Right lobe of liver (tissue), 6 donors: ENCODE measurements around the gene SLC25A26. TPM values are rescaled to one million over a fixed set of nuclear protein-coding genes. Genes with fewer than 3 reads are reported as not detected.

Experiments used
- ATAC-seq, 4 donors: fragments of 200-7000 bp; cut with Tn5 transposase; one replicate each; pipeline ENCODE4 v1.9.1; 2020; ENCODE audit warnings: mild to moderate bottlenecking in 4 of 4, moderate library complexity in 4 of 4
- DNase-seq, 3 donors: peaks; one replicate each; pipeline ENCODE4 v3.0.0-alpha.2; 2020
- H3K27ac ChIP-seq, 3 donors: fragments of 200-600 bp; one replicate each; pipeline ENCODE4 v1.8.0; 2022
- H3K27me3 ChIP-seq, 2 donors: fragments of 200-600 bp; one replicate each; pipeline ENCODE4 v1.8.0; 2022
- H3K36me3 ChIP-seq, 4 donors: fragments of 200-600 bp; sonication (generic) in 1 of 4; one replicate each; pipeline versions ENCODE4 v1.5.1 to v1.8.0; 2017 to 2022; ENCODE audit warnings: control low read depth in 1 of 4
- H3K4me1 ChIP-seq, 4 donors: fragments of 200-600 bp; sonication (generic) in 1 of 4; one replicate each; pipeline versions ENCODE4 v1.5.1 to v1.8.0; 2017 to 2022; ENCODE audit warnings: control low read depth in 1 of 4
- H3K4me3 ChIP-seq, 3 donors: fragments of 200-600 bp; one replicate each; pipeline ENCODE4 v1.8.0; 2022
- H3K9me3 ChIP-seq, 4 donors: fragments of 200-600 bp; sonication (generic) in 1 of 4; one replicate each; pipeline versions ENCODE4 v1.5.1 to v1.8.0; 2017 to 2022; ENCODE audit warnings: control low read depth in 1 of 4
- POLR2A ChIP-seq: fragments of 450-650 bp; IDR thresholded peaks from one replicate; pipeline ENCODE4 v1.6.1; 2017; ENCODE audit warnings: antibody characterized with exemption, mild to moderate bottlenecking
- WGBS: methylation state at CpG from one replicate; pipeline ENCODE4 v1.1.6; 2018; ENCODE audit warnings: low coverage, low lambda C conversion rate; ENCODE audit not compliant: insufficient coverage; ENCODE audit errors: missing lambda C conversion rate; 5-methylcytosine and 5-hydroxymethylcytosine counted together
- intact Hi-C, 2 donors: fragments of 100-400 bp; cut with DNase I; formaldehyde crosslinking; loops; one replicate each; pipeline versions ENCODE4 v1.11.2 to v1.14.1; 2022
- total RNA-seq, 6 experiments: library from RNA; depleted of rRNA in 2 of 6; stranded (reverse); fragments of >200 nt in 2 of 6; fragmentation: NEBNext Ultra II Directional in 3 of 6; extraction: Animal tissue kit (Norgen Biotek cat#: 25700) in 3 of 6; gene quantifications; one replicate each; pipeline versions ENCODE4 v1.1.0 to v1.2.4, GENCODE V29; 2016 to 2023
- TF ChIP-seq, protein P1 (sequence below), 4 donors: fragments of 200-600 bp in 3 of 4; fragments of 450-650 bp in 1 of 4; IDR thresholded peaks; one replicate each; pipeline versions ENCODE4 v1.5.1 to v1.8.0; 2016 to 2022; ENCODE audit warnings: antibody characterized with exemption in 4 of 4, mild to moderate bottlenecking in 2 of 4
- donor health status: DM: no; HTN: yes; CAD: no.
- donor health status: DM: no; HTN: no; CAD: no.
- donor health status: DM: no; HTN: no; CAD: no.
- donor health status: DM: no; HTN: yes; CAD: no.
- donor health status: DM: no; HTN: yes; CAD: no.

The SLC25A26 gene
- total RNA-seq, 6 experiments from 2014 or later: 11.2 to 17.4 (median 12.8) TPM

DNA sequence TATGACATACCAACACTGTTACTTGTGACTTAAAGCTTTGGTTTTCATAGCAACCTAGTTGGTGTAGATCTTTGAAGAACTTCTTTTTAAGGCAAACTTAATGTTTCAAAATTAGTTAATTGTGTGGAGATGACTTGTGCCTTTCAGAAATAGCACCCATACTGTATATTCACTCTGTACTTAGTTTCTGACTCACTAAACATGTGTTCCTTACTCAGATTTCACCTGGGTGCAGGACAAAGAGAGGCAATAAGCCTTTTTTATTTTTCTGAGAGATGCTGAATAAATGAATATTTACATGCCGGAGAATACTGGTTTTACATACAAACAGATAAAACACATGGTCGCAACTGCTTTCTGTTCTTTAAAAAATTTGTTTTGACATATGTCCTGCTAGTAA lies 44.8 kb downstream of the SLC25A26 start:
- H3K4me1 ChIP-seq: no peaks in the 10 kb centered on the region
- no peak overlapping the region for H3K27ac ChIP-seq
- WGBS: 100% methylated on average over 2 of the region's 2 CpGs
- H3K9me3 ChIP-seq: no peaks in the 10 kb centered on the region
- H3K36me3 ChIP-seq: peaks cover 0 to 3% (median 0%) of the 10 kb centered on the region in 4 donors
- ATAC-seq (no peak), DNase-seq (no peak)
- TF ChIP-seq, protein P1, sequence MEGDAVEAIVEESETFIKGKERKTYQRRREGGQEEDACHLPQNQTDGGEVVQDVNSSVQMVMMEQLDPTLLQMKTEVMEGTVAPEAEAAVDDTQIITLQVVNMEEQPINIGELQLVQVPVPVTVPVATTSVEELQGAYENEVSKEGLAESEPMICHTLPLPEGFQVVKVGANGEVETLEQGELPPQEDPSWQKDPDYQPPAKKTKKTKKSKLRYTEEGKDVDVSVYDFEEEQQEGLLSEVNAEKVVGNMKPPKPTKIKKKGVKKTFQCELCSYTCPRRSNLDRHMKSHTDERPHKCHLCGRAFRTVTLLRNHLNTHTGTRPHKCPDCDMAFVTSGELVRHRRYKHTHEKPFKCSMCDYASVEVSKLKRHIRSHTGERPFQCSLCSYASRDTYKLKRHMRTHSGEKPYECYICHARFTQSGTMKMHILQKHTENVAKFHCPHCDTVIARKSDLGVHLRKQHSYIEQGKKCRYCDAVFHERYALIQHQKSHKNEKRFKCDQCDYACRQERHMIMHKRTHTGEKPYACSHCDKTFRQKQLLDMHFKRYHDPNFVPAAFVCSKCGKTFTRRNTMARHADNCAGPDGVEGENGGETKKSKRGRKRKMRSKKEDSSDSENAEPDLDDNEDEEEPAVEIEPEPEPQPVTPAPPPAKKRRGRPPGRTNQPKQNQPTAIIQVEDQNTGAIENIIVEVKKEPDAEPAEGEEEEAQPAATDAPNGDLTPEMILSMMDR (IDR thresholded peaks at IDR 0.05): no peak
- TF ChIP-seq POLR2A: no peak
- no peaks in the 10 kb centered on the region for H3K27me3 ChIP-seq
- intact Hi-C loops: no loop called here
- no peak overlapping the region for H3K4me3 ChIP-seq

DNA sequence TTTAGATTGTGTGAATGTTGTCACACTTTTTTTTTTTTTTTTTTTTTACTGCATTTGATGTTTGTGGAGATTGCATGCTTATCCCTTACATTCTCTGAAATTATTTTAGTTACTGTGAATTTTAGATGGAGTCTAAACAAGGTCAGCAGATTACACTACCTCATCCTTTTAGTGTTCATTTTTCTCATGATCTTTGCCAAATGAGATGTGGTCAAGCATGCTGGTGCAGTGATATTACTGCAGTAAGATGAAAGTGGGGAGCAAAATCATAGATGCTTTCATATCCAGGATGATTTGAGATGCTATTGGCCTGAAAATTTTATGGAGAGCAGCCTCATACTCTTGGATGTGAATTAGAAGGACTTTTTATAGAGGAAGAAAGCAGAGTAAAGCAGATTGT lies 45.8 kb downstream of the SLC25A26 start:
- Histone ChIP-seq H3K27ac (no peak overlapping the region), H3K27me3 (no peaks in the 10 kb centered on the region), H3K36me3 (peaks cover 0 to 3% (median 0%) of the 10 kb centered on the region in 4 donors), H3K9me3 (no peaks in the 10 kb centered on the region), H3K4me1 (no peaks in the 10 kb centered on the region), H3K4me3 (no peak overlapping the region)
- no peak for ATAC-seq
- intact Hi-C loops: no loop called here
- TF ChIP-seq, protein P1 (IDR thresholded peaks at IDR 0.05): no peak
- no peak for TF ChIP-seq POLR2A
- DNase-seq: no peak

DNA sequence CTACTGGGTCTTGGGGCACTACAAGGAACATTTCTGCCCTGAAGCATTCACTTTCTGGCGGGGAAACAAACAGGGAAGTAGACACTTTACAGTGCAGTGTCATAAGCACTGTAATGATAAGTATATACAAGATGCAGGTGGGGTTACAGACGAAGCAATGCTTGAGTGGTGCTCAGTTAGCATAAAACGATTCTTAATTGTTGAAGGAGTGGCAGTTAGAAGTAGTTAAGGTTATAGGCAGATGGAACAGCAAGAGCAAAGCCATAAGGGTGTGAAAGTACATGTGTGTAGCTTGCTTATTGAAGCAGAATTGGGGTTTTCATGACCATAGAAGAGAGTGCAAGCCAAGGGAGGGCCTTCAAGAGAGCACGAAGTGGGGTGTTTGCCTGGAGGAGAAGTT lies 46.2 kb downstream of the SLC25A26 start:
- peaks cover 0 to 3% (median 0%) of the 10 kb centered on the region in 4 donors for H3K36me3 ChIP-seq
- H3K27me3 ChIP-seq: no peaks in the 10 kb centered on the region
- H3K4me3 ChIP-seq: no peak overlapping the region
- ATAC-seq (no peak), DNase-seq (no peak)
- no peaks in the 10 kb centered on the region for H3K9me3 ChIP-seq
- intact Hi-C loops: no loop called here
- H3K27ac ChIP-seq: no peak overlapping the region
- WGBS: 85% methylated on average over 3 of the region's 4 CpGs
- TF ChIP-seq, protein P1 (IDR thresholded peaks at IDR 0.05): no peak
- no peak for TF ChIP-seq POLR2A
- H3K4me1 ChIP-seq: no peaks in the 10 kb centered on the region

DNA sequence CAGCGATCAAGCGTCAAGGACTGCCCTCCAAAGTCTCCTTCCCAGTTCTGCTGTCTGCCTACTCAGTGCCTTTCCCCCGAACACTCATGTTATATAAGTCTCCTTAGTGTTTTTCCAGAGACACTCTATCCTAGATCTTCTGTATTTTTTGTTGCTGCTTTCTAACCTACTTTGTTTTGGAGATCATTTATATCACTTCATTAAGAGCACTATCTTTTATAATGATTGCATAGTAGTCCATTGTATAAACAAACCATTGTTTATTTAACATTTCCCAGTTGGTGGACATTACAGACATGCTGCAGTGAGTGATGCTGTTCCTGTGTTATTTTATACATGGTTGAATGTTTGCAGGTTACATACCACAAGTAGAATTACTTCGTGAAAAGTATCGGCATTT lies 47.1 kb downstream of the SLC25A26 start:
- H3K9me3 ChIP-seq: no peaks in the 10 kb centered on the region
- no peak for TF ChIP-seq POLR2A
- TF ChIP-seq, protein P1 (IDR thresholded peaks at IDR 0.05): no peak

DNA sequence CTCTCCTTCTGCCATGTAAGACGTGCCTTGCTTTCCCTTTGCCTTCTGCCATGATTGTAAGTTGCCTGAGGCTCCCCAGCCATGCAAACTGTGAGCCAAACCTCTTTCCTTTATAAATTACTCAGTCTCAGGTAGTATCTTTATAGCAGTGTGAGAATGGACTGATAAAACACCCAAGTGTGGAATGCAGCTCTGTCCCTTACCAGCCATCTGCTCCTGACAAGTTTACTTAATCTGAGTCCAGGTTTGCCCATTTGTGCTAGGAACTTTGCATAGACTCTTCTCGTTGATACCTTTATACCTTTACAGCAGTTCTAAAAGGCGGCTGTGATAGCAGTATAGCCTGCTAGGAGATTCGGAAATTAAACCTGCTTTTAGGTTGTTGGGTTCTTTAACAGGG lies 48.1 kb downstream of the SLC25A26 start:
- WGBS: 92% methylated on average over 3 of the region's 4 CpGs
- intact Hi-C loops: no loop called here
- TF ChIP-seq POLR2A: no peak
- TF ChIP-seq, protein P1 (IDR thresholded peaks at IDR 0.05): no peak
- ATAC-seq (no peak), DNase-seq (no peak)
- Histone ChIP-seq H3K27ac (no peak overlapping the region), H3K9me3 (no peaks in the 10 kb centered on the region), H3K27me3 (no peaks in the 10 kb centered on the region), H3K4me1 (peaks cover 0 to 5% (median 0%) of the 10 kb centered on the region in 4 donors), H3K4me3 (no peak overlapping the region), H3K36me3 (no peaks in the 10 kb centered on the region)

More for the DNA sequence above, 47.1 kb downstream of the SLC25A26 start:
- H3K27ac ChIP-seq: no peak overlapping the region
- peaks cover 0 to 5% (median 0%) of the 10 kb centered on the region in 4 donors for H3K4me1 ChIP-seq
- no peak overlapping the region for H3K4me3 ChIP-seq
- no peak for ATAC-seq
- WGBS: 97% methylated on average over 5 of the region's 5 CpGs
- intact Hi-C loops: no loop called here
- H3K36me3 ChIP-seq: peaks cover 0 to 3% (median 0%) of the 10 kb centered on the region in 4 donors
- H3K27me3 ChIP-seq: no peaks in the 10 kb centered on the region
- no peak for DNase-seq
